DND-41 (cell line): Measurements from ENCODE around the gene AMFR.
"Not testable (repeated sequence)": the region's sequence is repeated elsewhere in the genome, so short reads cannot be mapped to it uniquely, and the experiment has no call there.

Source experiments
- ATAC-seq: fragments of 200-7000 bp; cut with Tn5 transposase; 3 replicates; pipeline ENCODE4 v1.9.1; 2021; ENCODE audit warnings: low read depth; ENCODE audit not compliant: insufficient read depth
- DNase-seq: peaks from one replicate; pipeline ENCODE4 v3.0.0-alpha.2; 2020
- H2AFZ ChIP-seq: 2 replicates; pipeline ENCODE4 v1.6.0; 2012; ENCODE audit warnings: low read depth, low read length
- H3K27ac ChIP-seq: 2 replicates; pipeline ENCODE4 v1.5.1; 2012; ENCODE audit warnings: low read length, inconsistent platforms
- H3K27me3 ChIP-seq: fragments of 200-600 bp; sonication (generic); 2 replicates; pipeline ENCODE4 v1.6.0; 2012; ENCODE audit warnings: low read length, mild to moderate bottlenecking, inconsistent platforms; ENCODE audit not compliant: insufficient read depth, poor library complexity
- H3K36me3 ChIP-seq: 2 replicates; pipeline ENCODE4 v1.5.1; 2012; ENCODE audit warnings: low read length, inconsistent platforms; ENCODE audit not compliant: insufficient read depth
- H3K4me1 ChIP-seq: 2 replicates; pipeline ENCODE4 v1.5.1; 2012; ENCODE audit warnings: mild to moderate bottlenecking, low read length; ENCODE audit not compliant: insufficient read depth
- H3K4me2 ChIP-seq: 2 replicates; pipeline ENCODE4 v1.6.0; 2012; ENCODE audit warnings: mild to moderate bottlenecking, moderate library complexity, low read length, inconsistent platforms; ENCODE audit not compliant: insufficient read depth
- H3K4me3 ChIP-seq, 2 experiments: fragments of 200-600 bp in 1 of 2; shearing (Covaris generic) in 1 of 2; 2 replicates each; pipeline ENCODE4 v1.5.1; 2012 to 2016; ENCODE audit warnings: inconsistent platforms in 2 of 2, low read length in 2 of 2, mild to moderate bottlenecking in 2 of 2, low read depth in 1 of 2, moderate library complexity in 1 of 2
- H3K79me2 ChIP-seq: 2 replicates; pipeline ENCODE4 v1.6.0; 2012; ENCODE audit warnings: low read length, inconsistent platforms; ENCODE audit not compliant: insufficient read depth
- H3K9ac ChIP-seq: 2 replicates; pipeline ENCODE4 v1.6.0; 2012; ENCODE audit warnings: low read depth, mild to moderate bottlenecking, inconsistent platforms, low read length, moderate library complexity
- H3K9me3 ChIP-seq: 2 replicates; pipeline ENCODE4 v1.5.1; 2012; ENCODE audit warnings: low read length, moderate library complexity, mild to moderate bottlenecking, inconsistent platforms; ENCODE audit not compliant: insufficient read depth, severe bottlenecking
- H4K20me1 ChIP-seq: 2 replicates; pipeline ENCODE4 v1.6.0; 2012; ENCODE audit warnings: low read length; ENCODE audit not compliant: insufficient read depth
- CTCF ChIP-seq: IDR thresholded peaks from 2 replicates; pipeline ENCODE4 v1.5.1; 2012; ENCODE audit warnings: borderline replicate concordance, low read length, moderate library complexity, mild to moderate bottlenecking; ENCODE audit not compliant: poor library complexity, severe bottlenecking; ENCODE audit errors: extremely low read depth
- EZH2 ChIP-seq: IDR thresholded peaks from 3 replicates; pipeline ENCODE4 v1.6.1; 2012; ENCODE audit warnings: borderline replicate concordance, low read depth, mild to moderate bottlenecking, moderate library complexity, low read length, inconsistent platforms; ENCODE audit not compliant: severe bottlenecking

The AMFR gene

GRCh38 chr16:56384074-56384721 is 41.1 kb downstream of the AMFR start:
- Histone ChIP-seq H3K4me2 (no peak overlapping the region), H4K20me1 (no peaks in the 10 kb centered on the region)

GRCh38 chr16:56382901-56383355 is 42.4 kb downstream of the AMFR start:
- no peak overlapping the region for H3K9ac ChIP-seq
- no peak overlapping the region for H3K4me2 ChIP-seq
- H4K20me1 ChIP-seq = no peaks in the 10 kb centered on the region
- no peaks in the 10 kb centered on the region for H3K4me1 ChIP-seq
- H3K4me3 ChIP-seq = no peak overlapping the region
- ATAC-seq (no peak), DNase-seq (no peak)
- TF ChIP-seq CTCF (no peak), EZH2 (no peak)
- peaks cover 89% of the 10 kb centered on the region for H3K36me3 ChIP-seq
- H3K9me3 ChIP-seq = peaks cover 12% of the 10 kb centered on the region
- no peaks in the 10 kb centered on the region for H3K79me2 ChIP-seq
- H3K27me3 ChIP-seq = no peaks in the 10 kb centered on the region
- H3K27ac ChIP-seq = no peak overlapping the region
- H2AFZ ChIP-seq = no peak overlapping the region

More at GRCh38 chr16:56384074-56384721, 41.1 kb downstream of the AMFR start:
- Histone ChIP-seq H3K9ac (no peak overlapping the region), H3K9me3 (peaks cover 12% of the 10 kb centered on the region), H3K27me3 (no peaks in the 10 kb centered on the region), H2AFZ (no peak overlapping the region), H3K27ac (no peak overlapping the region), H3K4me1 (no peaks in the 10 kb centered on the region), H3K36me3 (peaks cover 98% of the 10 kb centered on the region), H3K79me2 (no peaks in the 10 kb centered on the region), H3K4me3 (no peak overlapping the region)
- ATAC-seq (no peak), DNase-seq (no peak)
- TF ChIP-seq EZH2 (no peak), CTCF (no peak)

- Histone ChIP-seq H3K27ac (no peak overlapping the region), H3K9ac (no peak overlapping the region), H3K79me2 (0 out of 2 replicates have a peak, but pooled peaks cover 2% of the 10 kb centered on the region), H3K9me3 (peaks cover 12% of the 10 kb centered on the region), H3K27me3 (no peaks in the 10 kb centered on the region), H3K4me2 (no peak overlapping the region), H3K4me1 (no peaks in the 10 kb centered on the region), H2AFZ (no peak overlapping the region), H4K20me1 (no peaks in the 10 kb centered on the region), H3K4me3 (no peak overlapping the region), H3K36me3 (peaks cover 84% of the 10 kb centered on the region)
- ATAC-seq (no peak), DNase-seq (no peak)
- no peak for TF ChIP-seq CTCF
- no peak for TF ChIP-seq EZH2
These were observed 42.9 kb downstream of the AMFR start for GRCh38 chr16:56382459-56382858.

GRCh38 chr16:56380778-56381485 is 44.4 kb downstream of the AMFR start:
- not testable (repeated sequence) for H3K9ac ChIP-seq, H3K27me3 ChIP-seq, ATAC-seq, H3K4me2 ChIP-seq, H4K20me1 ChIP-seq, H3K27ac ChIP-seq, H3K4me3 ChIP-seq, H3K79me2 ChIP-seq, DNase-seq, H3K4me1 ChIP-seq, H2AFZ ChIP-seq
- H3K9me3 ChIP-seq = peaks cover 12% of the 10 kb centered on the region
- H3K36me3 ChIP-seq = peaks cover 69% of the 10 kb centered on the region

GRCh38 chr16:56379044-56379443 is 46.3 kb downstream of the AMFR start:
- H3K9ac ChIP-seq, H3K4me3 ChIP-seq, H3K27ac ChIP-seq, H4K20me1 ChIP-seq, H3K4me2 ChIP-seq, H3K27me3 ChIP-seq, ATAC-seq, H2AFZ ChIP-seq, H3K79me2 ChIP-seq, DNase-seq, H3K4me1 ChIP-seq: not testable (repeated sequence)
- H3K9me3 ChIP-seq = peaks cover 12% of the 10 kb centered on the region
- peaks cover 56% of the 10 kb centered on the region for H3K36me3 ChIP-seq

GRCh38 chr16:56375792-56376191 is 49.6 kb downstream of the AMFR start:
- not testable (repeated sequence) for ATAC-seq, H3K79me2 ChIP-seq, H4K20me1 ChIP-seq

More at GRCh38 chr16:56375792-56376191, 49.6 kb downstream of the AMFR start:
- not testable (repeated sequence) for H3K4me1 ChIP-seq, H3K9me3 ChIP-seq, H3K4me2 ChIP-seq, H3K27me3 ChIP-seq, DNase-seq, H2AFZ ChIP-seq, H3K9ac ChIP-seq, H3K4me3 ChIP-seq, H3K27ac ChIP-seq
- H3K36me3 ChIP-seq = peaks cover 36% of the 10 kb centered on the region
